Esophagus squamous epithelium (tissue), 5 donors: ENCODE results near the gene PHF3. TPM values are rescaled to one million over a fixed set of nuclear protein-coding genes. Genes with fewer than 3 reads are reported as not detected.

Experiments used
- DNase-seq: peaks from one replicate; lab custom pipeline; 2025; lab: John Stamatoyannopoulos, UW
- H3K27ac ChIP-seq, 4 donors: fragments of 200-600 bp; sonication (generic); one replicate each; pipeline ENCODE4 v1.5.1; 2016 to 2019; ENCODE audit warnings: mild to moderate bottlenecking in 1 of 4
- H3K27me3 ChIP-seq, 4 donors: fragments of 200-600 bp; sonication (generic); 1 replicate in 3 of 4; 2 replicates in 1 of 4; pipeline versions ENCODE4 v1.5.1 to v1.6.0; 2017 to 2021; ENCODE audit warnings: antibody characterized with exemption in 1 of 4
- H3K36me3 ChIP-seq, 3 donors: fragments of 200-600 bp; sonication (generic); one replicate each; pipeline ENCODE4 v1.5.1; 2016 to 2019
- H3K4me1 ChIP-seq, 3 donors: fragments of 200-600 bp; sonication (generic); one replicate each; pipeline ENCODE4 v1.5.1; 2017 to 2019
- H3K4me3 ChIP-seq, 4 donors: fragments of 200-600 bp; sonication (generic); 1 replicate in 3 of 4; 2 replicates in 1 of 4; pipeline ENCODE4 v1.5.1; 2016 to 2019; ENCODE audit warnings: mild to moderate bottlenecking in 2 of 4, moderate library complexity in 1 of 4
- H3K9me3 ChIP-seq, 3 donors: fragments of 200-600 bp; sonication (generic); one replicate each; pipeline ENCODE4 v1.5.1; 2016 to 2019
- CTCF ChIP-seq, 6 experiments: fragments of 450-650 bp in 4 of 6; fragments of 200-600 bp in 2 of 6; sonication (generic) in 2 of 6; IDR thresholded peaks; one replicate each; pipeline ENCODE4 v1.5.1; 2016 to 2019; ENCODE audit warnings: antibody characterized with exemption in 6 of 6, mild to moderate bottlenecking in 4 of 6, moderate library complexity in 4 of 6
- POLR2A ChIP-seq, 4 donors: fragments of 450-650 bp; IDR thresholded peaks; one replicate each; pipeline ENCODE4 v1.6.1; 2017; ENCODE audit warnings: antibody characterized with exemption in 4 of 4, mild to moderate bottlenecking in 4 of 4, moderate library complexity in 3 of 4
- WGBS, 2 donors: methylation state at CpG; one replicate each; pipeline ENCODE4 v1.1.5; 2018; 5-methylcytosine and 5-hydroxymethylcytosine counted together
- intact Hi-C: fragments of 100-400 bp; cut with DNase I; formaldehyde crosslinking; loops from one replicate; pipeline ENCODE4 v1.15.0; 2022
- total RNA-seq, 4 donors: library from RNA; depleted of rRNA; stranded (reverse); fragments of >200 nt; gene quantifications; one replicate each; pipeline ENCODE4 v1.1.0, GENCODE V29; 2016
- donor health status: DM: yes; HTN: yes; CAD: no.

The PHF3 gene
- total RNA-seq, 4 donors from 2014 or later, result 17.6 to 53.2 (median 26.7) TPM

GRCh38 chr6:63689421-63689820, 53.8 kb downstream of the PHF3 start:
- 87 to 92% methylated on average over 2 of the region's 2 CpGs for WGBS, 2 donors
- DNase-seq, result no peak
- H3K9me3 ChIP-seq, result no peaks in the 10 kb centered on the region
- no peaks in the 10 kb centered on the region for H3K4me1 ChIP-seq
- no peaks in the 10 kb centered on the region for H3K27me3 ChIP-seq
- no peak overlapping the region for H3K27ac ChIP-seq
- TF ChIP-seq POLR2A (IDR thresholded peaks at IDR 0.05) (no peak), CTCF (IDR thresholded peaks at IDR 0.05) (no peak)
- intact Hi-C loops, result no loop called here
- H3K36me3 ChIP-seq, result peaks cover 0 to 29% (median 0%) of the 10 kb centered on the region in 3 donors
- H3K4me3 ChIP-seq, result no peak overlapping the region

DNA sequence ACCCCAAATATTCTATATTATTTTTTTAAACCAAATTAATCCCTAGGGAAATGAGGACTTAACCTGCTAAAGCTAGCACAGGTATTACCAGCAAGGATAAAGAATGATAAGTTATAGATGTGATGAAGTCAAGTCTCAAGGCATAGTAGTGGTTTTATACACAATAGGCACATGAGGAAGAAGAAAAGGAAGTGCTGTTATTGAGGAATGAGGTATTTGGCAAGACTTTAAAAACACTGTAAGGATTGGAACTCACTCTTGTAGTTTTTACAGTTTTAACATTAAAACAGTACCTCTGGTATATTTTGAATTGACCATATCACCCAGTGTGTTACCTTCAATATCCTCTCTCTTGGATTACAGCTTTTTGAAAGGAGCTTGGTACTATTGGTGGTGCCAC, 54.6 kb downstream of the PHF3 start:
- no peaks in the 10 kb centered on the region for H3K4me1 ChIP-seq
- H3K9me3 ChIP-seq, result no peaks in the 10 kb centered on the region
- no peak overlapping the region for H3K4me3 ChIP-seq
- intact Hi-C loops, result no loop called here
- TF ChIP-seq POLR2A (IDR thresholded peaks at IDR 0.05), result no peak
- no peak for TF ChIP-seq CTCF (IDR thresholded peaks at IDR 0.05)
- H3K27ac ChIP-seq, result no peak overlapping the region
- no peak for DNase-seq
- no peaks in the 10 kb centered on the region for H3K27me3 ChIP-seq
- H3K36me3 ChIP-seq, result peaks cover 0 to 29% (median 0%) of the 10 kb centered on the region in 3 donors

GRCh38 chr6:63705707-63706106, 70.1 kb downstream of the PHF3 start:
- no peaks in the 10 kb centered on the region for H3K4me1 ChIP-seq
- H3K27ac ChIP-seq, result no peak overlapping the region
- peaks cover 4 to 98% (median 10%) of the 10 kb centered on the region in 3 donors for H3K36me3 ChIP-seq
- H3K27me3 ChIP-seq, result no peaks in the 10 kb centered on the region
- no peaks in the 10 kb centered on the region for H3K9me3 ChIP-seq
- WGBS, 2 donors, result 78 to 92% methylated on average over 2 of the region's 2 CpGs
- no peak for DNase-seq
- no peak overlapping the region for H3K4me3 ChIP-seq
- no peak for TF ChIP-seq CTCF (IDR thresholded peaks at IDR 0.05)
- TF ChIP-seq POLR2A (IDR thresholded peaks at IDR 0.05), result no peak
- intact Hi-C loops, result no loop called here

DNA sequence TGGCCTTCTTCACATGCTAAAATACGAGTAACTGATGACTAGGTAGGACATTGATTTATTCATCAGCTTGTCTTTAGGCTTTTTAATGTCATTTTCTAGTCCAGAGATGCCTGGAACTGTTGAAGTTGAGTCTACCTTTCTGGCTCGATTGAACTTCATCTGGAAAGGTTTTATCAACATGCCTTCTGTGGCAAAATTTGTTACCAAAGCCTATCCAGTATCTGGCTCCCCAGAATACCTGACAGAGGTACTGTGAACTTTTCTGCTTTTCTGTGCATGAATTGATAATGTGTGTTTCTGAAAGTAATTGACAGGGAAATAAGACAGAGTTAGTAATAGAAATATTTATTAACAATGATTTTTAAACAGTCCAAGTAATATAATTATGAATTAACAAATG, 71.0 kb downstream of the PHF3 start:
- Histone ChIP-seq H3K27ac (no peak overlapping the region), H3K4me1 (no peaks in the 10 kb centered on the region), H3K27me3 (no peaks in the 10 kb centered on the region), H3K9me3 (no peaks in the 10 kb centered on the region), H3K36me3 (peaks cover 4 to 98% (median 14%) of the 10 kb centered on the region in 3 donors), H3K4me3 (no peak overlapping the region)
- DNase-seq, result no peak
- TF ChIP-seq POLR2A (IDR thresholded peaks at IDR 0.05) (no peak), CTCF (IDR thresholded peaks at IDR 0.05) (no peak)
- 66 to 69% methylated on average over 2 of the region's 2 CpGs for WGBS, 2 donors
- intact Hi-C loops, result no loop called here

DNA sequence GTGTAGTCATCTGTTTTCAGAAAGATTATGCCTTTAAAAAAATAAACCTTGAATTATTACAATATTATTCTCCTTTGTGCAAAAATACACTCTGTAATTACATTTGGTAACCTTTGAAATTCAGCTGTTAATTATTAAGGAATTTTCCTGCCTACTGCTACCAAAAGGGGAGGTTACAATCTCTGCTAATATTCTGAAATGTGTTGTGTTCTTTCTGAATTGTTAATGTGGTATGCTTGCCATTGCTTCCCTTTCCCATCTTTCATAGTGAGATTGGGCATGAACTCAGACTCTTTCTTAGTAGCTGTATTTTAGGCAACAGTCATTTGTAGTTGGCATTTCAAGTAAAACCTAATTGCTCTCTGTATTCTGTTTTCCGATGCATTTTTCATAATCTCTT, 73.0 kb downstream of the PHF3 start:
- Histone ChIP-seq H3K27me3 (no peaks in the 10 kb centered on the region), H3K4me1 (no peaks in the 10 kb centered on the region), H3K36me3 (peaks cover 4 to 98% (median 15%) of the 10 kb centered on the region in 3 donors), H3K9me3 (no peaks in the 10 kb centered on the region), H3K27ac (no peak overlapping the region), H3K4me3 (no peak overlapping the region)
- DNase-seq, result no peak
- TF ChIP-seq POLR2A (IDR thresholded peaks at IDR 0.05) (no peak), CTCF (IDR thresholded peaks at IDR 0.05) (no peak)
- intact Hi-C loops, result no loop called here
- WGBS, 2 donors, result 92 to 100% methylated on average over 1 of the region's 1 CpG
